Endothelial cell of umbilical vein (primary cell): ENCODE data around the gene GSTM3.

Experiments used
- EZH2 ChIP-seq: IDR thresholded peaks from 2 replicates; pipeline ENCODE4 v1.6.1; 2012; ENCODE audit warnings: borderline replicate concordance, low read depth, mild to moderate bottlenecking, moderate library complexity, low read length, inconsistent platforms; ENCODE audit not compliant: severe bottlenecking
- FOS ChIP-seq: IDR thresholded peaks from 2 replicates; pipeline ENCODE4 v1.6.1; 2011; ENCODE audit warnings: mild to moderate bottlenecking, low read length, moderate library complexity, borderline replicate concordance; ENCODE audit not compliant: insufficient read depth
- POLR2A ChIP-seq: IDR thresholded peaks from 2 replicates; pipeline ENCODE4 v1.6.1; 2012; ENCODE audit warnings: low read depth, mild to moderate bottlenecking, control low read depth, low read length
- POLR2AphosphoS5 ChIP-seq: IDR thresholded peaks from 2 replicates; pipeline ENCODE4 v1.6.1; 2012; ENCODE audit warnings: low read depth, mild to moderate bottlenecking, control low read depth, low read length, moderate library complexity; ENCODE audit not compliant: insufficient read depth
- TF ChIP-seq, protein P1 (sequence below), 2 donors: IDR thresholded peaks; 1 replicate in 1 of 2; 2 replicates in 1 of 2; pipeline ENCODE4 v1.5.1; 2011; ENCODE audit warnings: low read length in 2 of 2, mild to moderate bottlenecking in 2 of 2, moderate library complexity in 2 of 2, control low read depth in 1 of 2, inconsistent platforms in 1 of 2, low read depth in 1 of 2; ENCODE audit not compliant: insufficient read depth in 1 of 2; ENCODE audit errors: extremely low read depth in 1 of 2

DNA sequence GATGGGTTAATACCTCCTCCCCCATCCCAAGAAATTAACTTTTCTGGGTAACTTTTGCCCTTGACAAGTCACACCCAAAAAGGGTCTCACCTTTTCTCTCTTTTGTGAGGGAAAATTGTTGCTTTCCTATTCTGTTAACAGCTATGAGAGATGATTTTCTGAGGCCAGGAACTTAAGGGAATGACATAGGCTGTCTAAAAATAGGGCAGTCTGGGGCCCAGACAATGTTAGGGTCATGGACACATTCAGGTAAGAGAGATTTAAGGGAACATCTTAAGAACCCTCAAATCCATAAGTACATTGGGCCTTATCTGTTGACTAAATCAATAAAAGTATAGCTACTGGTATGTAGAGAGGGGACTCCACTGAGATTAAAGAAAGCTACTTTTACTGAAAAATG, 8.4 kb upstream of the GSTM3 start:
- no peak for TF ChIP-seq POLR2A
- TF ChIP-seq, protein P1, sequence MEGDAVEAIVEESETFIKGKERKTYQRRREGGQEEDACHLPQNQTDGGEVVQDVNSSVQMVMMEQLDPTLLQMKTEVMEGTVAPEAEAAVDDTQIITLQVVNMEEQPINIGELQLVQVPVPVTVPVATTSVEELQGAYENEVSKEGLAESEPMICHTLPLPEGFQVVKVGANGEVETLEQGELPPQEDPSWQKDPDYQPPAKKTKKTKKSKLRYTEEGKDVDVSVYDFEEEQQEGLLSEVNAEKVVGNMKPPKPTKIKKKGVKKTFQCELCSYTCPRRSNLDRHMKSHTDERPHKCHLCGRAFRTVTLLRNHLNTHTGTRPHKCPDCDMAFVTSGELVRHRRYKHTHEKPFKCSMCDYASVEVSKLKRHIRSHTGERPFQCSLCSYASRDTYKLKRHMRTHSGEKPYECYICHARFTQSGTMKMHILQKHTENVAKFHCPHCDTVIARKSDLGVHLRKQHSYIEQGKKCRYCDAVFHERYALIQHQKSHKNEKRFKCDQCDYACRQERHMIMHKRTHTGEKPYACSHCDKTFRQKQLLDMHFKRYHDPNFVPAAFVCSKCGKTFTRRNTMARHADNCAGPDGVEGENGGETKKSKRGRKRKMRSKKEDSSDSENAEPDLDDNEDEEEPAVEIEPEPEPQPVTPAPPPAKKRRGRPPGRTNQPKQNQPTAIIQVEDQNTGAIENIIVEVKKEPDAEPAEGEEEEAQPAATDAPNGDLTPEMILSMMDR (IDR thresholded peaks at IDR 0.05; ENCODE audit: extremely low read depth in 1 of 2, insufficient read depth in 1 of 2, low read depth in 1 of 2, low read length in 2 of 2) = no peak
- no peak for TF ChIP-seq FOS
- no peak for TF ChIP-seq EZH2
- no peak for TF ChIP-seq POLR2AphosphoS5
